C4-2B (cell line): ENCODE results near the gene DEFB123.

Experiments
- ZFX ChIP-seq: fragments of 450-650 bp; IDR thresholded peaks from 2 replicates; pipeline ENCODE4 v1.6.1; 2017
- TF ChIP-seq, protein P1 (sequence below): fragments of 450-650 bp; conservative IDR thresholded peaks from 2 replicates; pipeline ENCODE4 v1.5.1; 2017; ENCODE audit warnings: mild to moderate bottlenecking

GRCh38 chr20:31452575-31452974 is 12.1 kb downstream of the DEFB123 start:
- TF ChIP-seq, protein P1, sequence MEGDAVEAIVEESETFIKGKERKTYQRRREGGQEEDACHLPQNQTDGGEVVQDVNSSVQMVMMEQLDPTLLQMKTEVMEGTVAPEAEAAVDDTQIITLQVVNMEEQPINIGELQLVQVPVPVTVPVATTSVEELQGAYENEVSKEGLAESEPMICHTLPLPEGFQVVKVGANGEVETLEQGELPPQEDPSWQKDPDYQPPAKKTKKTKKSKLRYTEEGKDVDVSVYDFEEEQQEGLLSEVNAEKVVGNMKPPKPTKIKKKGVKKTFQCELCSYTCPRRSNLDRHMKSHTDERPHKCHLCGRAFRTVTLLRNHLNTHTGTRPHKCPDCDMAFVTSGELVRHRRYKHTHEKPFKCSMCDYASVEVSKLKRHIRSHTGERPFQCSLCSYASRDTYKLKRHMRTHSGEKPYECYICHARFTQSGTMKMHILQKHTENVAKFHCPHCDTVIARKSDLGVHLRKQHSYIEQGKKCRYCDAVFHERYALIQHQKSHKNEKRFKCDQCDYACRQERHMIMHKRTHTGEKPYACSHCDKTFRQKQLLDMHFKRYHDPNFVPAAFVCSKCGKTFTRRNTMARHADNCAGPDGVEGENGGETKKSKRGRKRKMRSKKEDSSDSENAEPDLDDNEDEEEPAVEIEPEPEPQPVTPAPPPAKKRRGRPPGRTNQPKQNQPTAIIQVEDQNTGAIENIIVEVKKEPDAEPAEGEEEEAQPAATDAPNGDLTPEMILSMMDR, result no peak
- TF ChIP-seq ZFX, result no peak
